DMS153 treated with DMSO at 0.1 percent for 48 hours (cell line): ENCODE measurements around the gene RAB24.
A peak's percentile ranks its signal among the peaks of the same experiment; 100 is the strongest.
"Not testable (repeated sequence)": the region's sequence is repeated elsewhere in the genome, so short reads cannot be mapped to it uniquely, and the experiment has no call there.

Source experiments
- DNase-seq: peaks from one replicate; lab custom pipeline; 2025; ENCODE audit not compliant: unreplicated experiment; lab: John Stamatoyannopoulos, UW

RAB24 gene

GRCh38 chr5:177296581-177296980, 6.9 kb downstream of the RAB24 start:
- DNase-seq = peak; percentile 20

GRCh38 chr5:177295924-177296323, 7.6 kb downstream of the RAB24 start:
- no peak for DNase-seq

GRCh38 chr5:177294632-177295031, 8.9 kb downstream of the RAB24 start:
- DNase-seq = no peak

- DNase-seq = no peak
These were observed 9.5 kb downstream of the RAB24 start for GRCh38 chr5:177293819-177294581.

- DNase-seq = no peak
These were observed 11.8 kb downstream of the RAB24 start for GRCh38 chr5:177291735-177292134.

GRCh38 chr5:177290816-177291596, 12.5 kb downstream of the RAB24 start:
- DNase-seq = no peak

- no peak for DNase-seq
These were observed 15.3 kb downstream of the RAB24 start for GRCh38 chr5:177288191-177288590.

GRCh38 chr5:177276886-177277285, 26.6 kb downstream of the RAB24 start:
- no peak for DNase-seq

- no peak for DNase-seq
These were observed 27.6 kb downstream of the RAB24 start for GRCh38 chr5:177275883-177276282.

GRCh38 chr5:177271113-177271512, 32.4 kb downstream of the RAB24 start:
- DNase-seq = no peak

- DNase-seq = no peak
These were observed 32.9 kb downstream of the RAB24 start for GRCh38 chr5:177270653-177271052.

GRCh38 chr5:177269976-177270375, 33.5 kb downstream of the RAB24 start:
- DNase-seq = no peak

GRCh38 chr5:177269232-177269895, 34.2 kb downstream of the RAB24 start:
- DNase-seq = no peak

- DNase-seq = no peak
These were observed 38.1 kb downstream of the RAB24 start for GRCh38 chr5:177265395-177265794.

GRCh38 chr5:177264178-177264577, 39.3 kb downstream of the RAB24 start:
- DNase-seq = no peak

GRCh38 chr5:177261510-177261909, 42.0 kb downstream of the RAB24 start:
- DNase-seq = no peak

GRCh38 chr5:177260961-177261360, 42.6 kb downstream of the RAB24 start:
- DNase-seq = no peak

GRCh38 chr5:177258711-177259110, 44.8 kb downstream of the RAB24 start:
- not testable (repeated sequence) for DNase-seq

- DNase-seq = no peak
These were observed 47.2 kb downstream of the RAB24 start for GRCh38 chr5:177256296-177256695.

- DNase-seq = no peak
These were observed 50.3 kb downstream of the RAB24 start for GRCh38 chr5:177253252-177253651.
